ENCODE data around the gene CSRNP3.

- TF ChIP-seq CTCF (IDR thresholded peaks at IDR 0.05) = no peak
- TF ChIP-seq TCF7L2 (IDR thresholded peaks at IDR 0.05; ENCODE audit: low read depth, low read length) = no peak
- TF ChIP-seq SIN3A (IDR thresholded peaks at IDR 0.05; ENCODE audit: borderline replicate concordance, insufficient read depth, low read depth, low read length) = no peak
Measured at GRCh38 chr2:165549619-165550018, 80.1 kb downstream of the CSRNP3 start.

Data from Panc1 (cell line).